OCI-LY7 (cell line): ENCODE data around the gene ARGLU1.

Experiments used
- CTCF ChIP-seq: fragments of 200-600 bp; sonication (generic); conservative IDR thresholded peaks from 2 replicates; pipeline ENCODE4 v1.5.1; 2014; ENCODE audit warnings: mild to moderate bottlenecking, antibody characterized with exemption, low read length, moderate library complexity, mixed read lengths
- EZH2phosphoT487 ChIP-seq: fragments of 200-600 bp; sonication (generic); IDR thresholded peaks from 2 replicates; pipeline ENCODE4 v1.6.1; 2018; ENCODE audit warnings: low read depth, borderline replicate concordance, mild to moderate bottlenecking, mixed run types, antibody characterized with exemption, low read length, moderate library complexity, mixed read lengths

- TF ChIP-seq CTCF (no peak), EZH2phosphoT487 (no peak)
Measured at GRCh38 chr13:106517109-106517847, 50.7 kb downstream of the ARGLU1 start.
